A673 (cell line): Measurements from ENCODE around the gene PKN1. TPM values are rescaled to one million over a fixed set of nuclear protein-coding genes. Genes with fewer than 3 reads are reported as not detected.

Source experiments
- BruUV-seq: library from RNA; stranded (reverse); fragments of 400-500 nt; replicated peaks from 2 replicates; lab custom pipeline; 2021; lab: Mats Ljungman, UMichigan
- CTCF ChIA-PET: fragments of 300-600 bp; sonication (Branson Sonifier 250); formaldehyde crosslinking; loops from one replicate; lab custom pipeline; 2022; ENCODE audit warnings: antibody characterized with exemption; lab: Charles Lee
- POLR2A ChIA-PET: fragments of 300-600 bp; sonication (Branson Sonifier 250); formaldehyde crosslinking; loops from one replicate; lab custom pipeline; 2022; ENCODE audit warnings: antibody characterized with exemption; ENCODE audit not compliant: low non-redundant PET; lab: Charles Lee
- DNase-seq: peaks from one replicate; pipeline ENCODE4 v3.0.0-alpha.2; 2015; ENCODE audit warnings: low spot score
- H3K27ac ChIP-seq: fragments of 200-600 bp; sonication (generic); 2 replicates; pipeline ENCODE4 v1.5.1; 2016; ENCODE audit warnings: mixed run types, low read depth, mild to moderate bottlenecking, mixed read lengths, antibody characterized with exemption, low read length; ENCODE audit not compliant: poor library complexity, severe bottlenecking
- H3K27me3 ChIP-seq: fragments of 200-600 bp; sonication (generic); replicated peaks from 2 replicates; pipeline ENCODE4 v1.6.1; 2017; ENCODE audit warnings: mixed run types, low read depth, mild to moderate bottlenecking, mixed read lengths, antibody characterized with exemption, low read length; ENCODE audit not compliant: insufficient read depth, poor library complexity
- H3K36me3 ChIP-seq: fragments of 200-600 bp; sonication (generic); 2 replicates; pipeline ENCODE4 v1.6.1; 2016; ENCODE audit warnings: mixed run types, mild to moderate bottlenecking, mixed read lengths, antibody characterized with exemption, low read length; ENCODE audit not compliant: insufficient read depth, poor library complexity, severe bottlenecking
- H3K4me1 ChIP-seq: fragments of 200-600 bp; sonication (generic); 2 replicates; pipeline ENCODE4 v1.6.1; 2017; ENCODE audit warnings: mixed run types, mild to moderate bottlenecking, mixed read lengths, antibody characterized with exemption, low read length; ENCODE audit not compliant: insufficient read depth, poor library complexity, severe bottlenecking
- H3K4me3 ChIP-seq: fragments of 200-600 bp; sonication (generic); 2 replicates; pipeline ENCODE4 v1.5.1; 2016; ENCODE audit warnings: low read depth, mixed run types, mild to moderate bottlenecking, mixed read lengths, low read length; ENCODE audit not compliant: poor library complexity, severe bottlenecking
- H3K9me3 ChIP-seq: fragments of 200-600 bp; sonication (generic); 2 replicates; pipeline ENCODE4 v1.6.1; 2016; ENCODE audit warnings: mixed run types, low read depth, mild to moderate bottlenecking, mixed read lengths, antibody characterized with exemption, low read length; ENCODE audit not compliant: poor library complexity, severe bottlenecking
- CTCF ChIP-seq: fragments of 300-800, 200-600 bp; sonication (generic); conservative IDR thresholded peaks from 2 replicates; pipeline ENCODE4 v1.5.1; 2017; ENCODE audit warnings: low read depth, mild to moderate bottlenecking, antibody characterized with exemption, low read length, moderate library complexity, mixed read lengths
- EZH2 ChIP-seq: fragments of 200-600 bp; sonication (generic); IDR thresholded peaks from 2 replicates; pipeline ENCODE4 v1.6.1; 2017; ENCODE audit warnings: borderline replicate concordance, low read depth, mild to moderate bottlenecking, mixed read lengths, antibody characterized with exemption, low read length; ENCODE audit not compliant: poor library complexity, severe bottlenecking
- intact Hi-C: fragments of 100-400 bp; cut with micrococcal nuclease; formaldehyde crosslinking; loops from one replicate; pipeline ENCODE4 v1.10.0; 2022; ENCODE audit not compliant: unreplicated experiment
- total RNA-seq: library from RNA; stranded (reverse); gene quantifications from 2 replicates; pipeline ENCODE4 v1.2.3, GENCODE V29; 2021

PKN1 gene
- total RNA-seq, 1 experiment from 2014 or later, result 91.4 TPM

GRCh38 chr19:14406645-14407401 is 26.3 kb upstream of the PKN1 start:
- intact Hi-C loops, result loop anchor here (1.0 to 2.0 kb wide), 2 partner anchors 46 to 270 kb away; no protein-coding TSS in a partner anchor
- CTCF ChIA-PET, result interaction anchor here (0.6 to 2.0 kb wide), 7 partner anchors 22 to 1125 kb away, joined by 3 to 22 read pairs (median 3); no protein-coding TSS in a partner anchor
- no peaks in the 10 kb centered on the region for H3K9me3 ChIP-seq
- TF ChIP-seq EZH2, result no peak
- no peak for TF ChIP-seq CTCF
- POLR2A ChIA-PET, result no interaction called here
- BruUV-seq, result no TSS peak
- H3K36me3 ChIP-seq, result peaks cover 60% of the 10 kb centered on the region
- H3K27ac ChIP-seq, result no peak overlapping the region
- H3K4me3 ChIP-seq, result no peak overlapping the region
- DNase-seq, result no peak
- H3K27me3 ChIP-seq, result no peaks in the 10 kb centered on the region
- no peaks in the 10 kb centered on the region for H3K4me1 ChIP-seq

DNA sequence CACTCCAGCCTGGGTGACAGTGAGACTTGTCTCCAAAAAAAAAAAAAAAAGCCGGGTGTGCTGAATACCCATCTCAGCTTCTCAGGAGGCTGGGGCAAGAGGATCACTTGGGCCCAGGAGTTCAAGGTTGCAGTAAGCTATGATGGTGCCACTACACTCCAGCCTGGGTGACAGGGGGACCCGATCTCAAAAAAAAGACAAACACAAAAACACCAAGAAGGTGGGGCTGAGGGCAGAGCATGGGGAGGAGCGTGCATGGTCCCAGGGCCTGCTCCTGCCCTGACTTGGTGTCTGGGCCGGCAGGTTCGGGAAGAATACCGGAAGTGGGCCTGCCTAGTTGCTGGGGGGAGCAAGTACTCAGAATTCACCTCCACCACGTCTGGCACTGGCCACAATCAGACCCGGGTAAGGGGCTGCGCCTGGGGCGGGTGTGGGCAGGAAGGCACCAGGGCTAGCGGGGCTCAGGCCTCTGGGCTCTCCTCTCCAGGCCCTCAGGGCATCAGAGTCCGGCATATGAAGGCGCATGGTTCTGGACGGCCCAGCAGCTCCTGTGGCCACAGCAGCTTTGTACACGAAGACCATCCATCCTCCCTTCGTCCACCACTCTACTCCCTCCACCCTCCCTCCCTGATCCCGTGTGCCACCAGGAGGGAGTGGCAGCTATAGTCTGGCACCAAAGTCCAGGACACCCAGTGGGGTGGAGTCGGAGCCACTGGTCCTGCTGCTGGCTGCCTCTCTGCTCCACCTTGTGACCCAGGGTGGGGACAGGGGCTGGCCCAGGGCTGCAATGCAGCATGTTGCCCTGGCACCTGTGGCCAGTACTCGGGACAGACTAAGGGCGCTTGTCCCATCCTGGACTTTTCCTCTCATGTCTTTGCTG is 25.3 kb upstream of the PKN1 start:
- intact Hi-C loops, result loop anchor here (2.0 kb wide), 1 partner anchor 47 kb away; no protein-coding TSS in a partner anchor
- H3K27ac ChIP-seq, result no peak overlapping the region
- CTCF ChIA-PET, result interaction anchor here (0.6 to 0.7 kb wide), 2 partner anchors 46 to 74 kb away, joined by 4 to 5 read pairs; no protein-coding TSS in a partner anchor
- no peak for TF ChIP-seq EZH2
- no peak for TF ChIP-seq CTCF
- H3K27me3 ChIP-seq, result no peaks in the 10 kb centered on the region
- no peak overlapping the region for H3K4me3 ChIP-seq
- no TSS peak for BruUV-seq
- POLR2A ChIA-PET, result no interaction called here
- no peaks in the 10 kb centered on the region for H3K9me3 ChIP-seq
- H3K4me1 ChIP-seq, result no peaks in the 10 kb centered on the region
- H3K36me3 ChIP-seq, result peaks cover 71% of the 10 kb centered on the region
- no peak for DNase-seq

DNA sequence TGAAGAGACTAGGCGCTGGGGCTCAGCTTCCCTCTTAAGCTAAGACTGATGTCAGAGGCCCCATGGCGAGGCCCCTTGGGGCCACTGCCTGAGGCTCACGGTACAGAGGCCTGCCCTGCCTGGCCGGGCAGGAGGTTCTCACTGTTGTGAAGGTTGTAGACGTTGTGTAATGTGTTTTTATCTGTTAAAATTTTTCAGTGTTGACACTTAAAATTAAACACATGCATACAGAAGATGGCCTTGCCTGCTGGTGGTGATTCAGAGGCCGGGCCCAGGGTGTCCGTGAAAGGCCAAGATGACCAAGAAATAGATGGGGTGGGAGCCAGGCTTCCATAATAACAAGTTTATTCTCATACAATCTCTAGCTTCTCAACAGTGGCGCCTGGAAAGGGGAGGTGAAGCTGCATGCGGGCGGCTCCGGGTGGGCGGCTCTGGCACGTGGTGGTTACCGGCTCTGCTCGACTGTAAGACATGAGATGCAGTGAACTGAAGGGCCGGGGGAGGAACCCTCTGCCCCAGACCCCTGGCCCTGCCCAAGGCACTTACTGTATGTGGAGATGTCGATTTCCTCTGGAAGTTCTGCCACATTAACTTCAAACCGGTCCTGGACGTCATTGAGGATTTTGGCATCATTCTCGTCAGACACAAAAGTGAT is 24.5 kb upstream of the PKN1 start:
- no peaks in the 10 kb centered on the region for H3K9me3 ChIP-seq
- peaks cover 3% of the 10 kb centered on the region for H3K4me1 ChIP-seq
- H3K27me3 ChIP-seq, result no peaks in the 10 kb centered on the region
- H3K4me3 ChIP-seq, result no peak overlapping the region
- ChIA-PET POLR2A (no interaction called here), CTCF (no interaction called here)
- no peak overlapping the region for H3K27ac ChIP-seq
- BruUV-seq, result no TSS peak
- H3K36me3 ChIP-seq, result peaks cover 78% of the 10 kb centered on the region
- intact Hi-C loops, result no loop called here
- TF ChIP-seq EZH2 (no peak), CTCF (no peak)
- no peak for DNase-seq
